Glutamatergic neuron (in vitro differentiated cells): ENCODE measurements around the gene PRPF38A. TPM values are rescaled to one million over a fixed set of nuclear protein-coding genes. Genes with fewer than 3 reads are reported as not detected.

Source experiments
- DNase-seq: peaks from one replicate; pipeline ENCODE4 v3.0.0; 2022
- H3K27ac Mint-ChIP-seq: one replicate; pipeline ENCODE4 v1.8.0; 2020; ENCODE audit warnings: mild to moderate bottlenecking, mixed read lengths, inconsistent platforms; ENCODE audit not compliant: unreplicated experiment
- H3K27me3 Mint-ChIP-seq: one replicate; pipeline ENCODE4 v1.8.0; 2020; ENCODE audit warnings: mild to moderate bottlenecking, moderate library complexity, mixed read lengths, inconsistent platforms; ENCODE audit not compliant: unreplicated experiment
- H3K36me3 Mint-ChIP-seq: one replicate; pipeline ENCODE4 v1.8.0; 2020; ENCODE audit warnings: mild to moderate bottlenecking, mixed read lengths, inconsistent platforms; ENCODE audit not compliant: unreplicated experiment
- H3K4me1 Mint-ChIP-seq: one replicate; pipeline ENCODE4 v1.8.0; 2020; ENCODE audit warnings: mild to moderate bottlenecking, low read depth, mixed read lengths, inconsistent platforms; ENCODE audit not compliant: unreplicated experiment
- H3K4me3 Mint-ChIP-seq: one replicate; pipeline ENCODE4 v1.8.0; 2020; ENCODE audit warnings: mild to moderate bottlenecking, mixed read lengths, inconsistent platforms; ENCODE audit not compliant: unreplicated experiment
- H3K9me3 Mint-ChIP-seq: one replicate; pipeline ENCODE4 v1.8.0; 2020; ENCODE audit warnings: mild to moderate bottlenecking, moderate library complexity, mixed read lengths, inconsistent platforms; ENCODE audit not compliant: unreplicated experiment
- total RNA-seq: library from RNA; stranded (reverse); fragmentation: NEBNext Ultra II Directional; extraction: Animal tissue kit (Norgen Biotek cat#: 25700); gene quantifications from one replicate; pipeline ENCODE4 v1.2.1, GENCODE V29; 2021; ENCODE audit not compliant: unreplicated experiment
- TF ChIP-seq, protein P1 (sequence below): fragments of 200-600 bp; sonication (generic); IDR thresholded peaks from one replicate; pipeline ENCODE4 v1.5.0; 2021; ENCODE audit not compliant: partially characterized antibody, unreplicated experiment

The PRPF38A gene
- total RNA-seq, 1 donor from 2014 or later: 41.6 TPM

DNA sequence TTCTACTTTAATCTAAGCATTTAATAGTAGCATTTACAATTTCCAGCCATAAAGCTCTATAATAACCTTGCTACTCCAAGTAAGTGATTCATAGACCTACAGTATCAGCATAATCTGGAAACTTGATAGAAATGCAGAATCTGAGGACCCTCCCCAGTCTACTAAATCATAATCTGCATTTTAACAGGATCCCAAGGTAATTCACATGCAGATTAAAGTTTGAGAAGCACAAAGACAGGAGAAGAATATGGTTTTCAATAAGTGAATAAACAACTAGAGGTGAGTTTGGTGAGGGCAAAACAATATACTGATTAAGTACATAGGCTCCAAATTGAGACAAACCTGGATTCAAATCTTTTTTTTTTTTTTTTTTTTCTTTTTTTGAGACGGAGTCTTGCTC lies 57.4 kb downstream of the PRPF38A start:
- Mint-ChIP-seq H3K27ac (no peak overlapping the region), H3K4me1 (no peaks in the 10 kb centered on the region), H3K27me3 (no peaks in the 10 kb centered on the region), H3K4me3 (no peak overlapping the region), H3K9me3 (no peaks in the 10 kb centered on the region), H3K36me3 (no peaks in the 10 kb centered on the region)
- no peak for DNase-seq
- TF ChIP-seq, protein P1, sequence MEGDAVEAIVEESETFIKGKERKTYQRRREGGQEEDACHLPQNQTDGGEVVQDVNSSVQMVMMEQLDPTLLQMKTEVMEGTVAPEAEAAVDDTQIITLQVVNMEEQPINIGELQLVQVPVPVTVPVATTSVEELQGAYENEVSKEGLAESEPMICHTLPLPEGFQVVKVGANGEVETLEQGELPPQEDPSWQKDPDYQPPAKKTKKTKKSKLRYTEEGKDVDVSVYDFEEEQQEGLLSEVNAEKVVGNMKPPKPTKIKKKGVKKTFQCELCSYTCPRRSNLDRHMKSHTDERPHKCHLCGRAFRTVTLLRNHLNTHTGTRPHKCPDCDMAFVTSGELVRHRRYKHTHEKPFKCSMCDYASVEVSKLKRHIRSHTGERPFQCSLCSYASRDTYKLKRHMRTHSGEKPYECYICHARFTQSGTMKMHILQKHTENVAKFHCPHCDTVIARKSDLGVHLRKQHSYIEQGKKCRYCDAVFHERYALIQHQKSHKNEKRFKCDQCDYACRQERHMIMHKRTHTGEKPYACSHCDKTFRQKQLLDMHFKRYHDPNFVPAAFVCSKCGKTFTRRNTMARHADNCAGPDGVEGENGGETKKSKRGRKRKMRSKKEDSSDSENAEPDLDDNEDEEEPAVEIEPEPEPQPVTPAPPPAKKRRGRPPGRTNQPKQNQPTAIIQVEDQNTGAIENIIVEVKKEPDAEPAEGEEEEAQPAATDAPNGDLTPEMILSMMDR: no peak

DNA sequence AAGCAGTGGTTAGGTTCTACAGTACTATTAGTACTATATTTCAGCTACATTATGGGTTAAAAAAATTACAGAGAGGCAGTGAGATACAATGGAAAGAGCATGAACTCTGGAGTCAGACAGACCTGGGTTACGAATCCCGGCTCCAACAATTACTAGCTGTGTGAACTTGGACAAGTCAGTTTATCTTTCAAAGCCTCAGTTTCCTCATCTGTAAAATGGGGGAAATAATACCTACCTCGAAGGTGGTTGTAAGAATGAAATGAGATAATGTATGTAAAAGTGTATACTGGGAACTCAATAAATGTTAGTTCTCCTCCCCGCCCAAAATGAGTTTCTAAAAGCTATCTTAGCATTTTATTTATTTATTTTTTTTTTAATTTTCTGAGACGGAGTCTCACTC lies 59.5 kb downstream of the PRPF38A start:
- no peaks in the 10 kb centered on the region for H3K27me3 Mint-ChIP-seq
- no peaks in the 10 kb centered on the region for H3K4me1 Mint-ChIP-seq
- no peak overlapping the region for H3K4me3 Mint-ChIP-seq
- no peaks in the 10 kb centered on the region for H3K36me3 Mint-ChIP-seq
- DNase-seq: no peak
- no peaks in the 10 kb centered on the region for H3K9me3 Mint-ChIP-seq
- no peak overlapping the region for H3K27ac Mint-ChIP-seq
- TF ChIP-seq, protein P1: no peak

DNA sequence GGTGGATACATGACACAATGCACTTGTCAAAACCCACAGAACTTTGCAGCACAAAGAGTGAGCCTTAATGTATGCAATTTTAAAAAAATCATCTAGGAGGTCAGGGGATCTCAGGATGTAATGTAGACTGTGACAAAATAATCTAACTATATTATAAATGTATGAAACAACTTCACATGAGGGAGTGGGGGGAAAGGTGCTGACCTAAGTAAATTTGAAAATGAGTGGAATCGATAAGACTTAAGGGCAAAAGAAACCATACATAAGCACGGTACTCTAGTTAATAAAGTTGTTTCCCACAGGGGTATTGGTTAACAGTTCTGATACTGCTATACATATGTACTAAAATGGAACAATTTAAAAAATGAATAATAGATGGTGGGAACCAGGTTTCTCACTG lies 64.7 kb downstream of the PRPF38A start:
- H3K27ac Mint-ChIP-seq: no peak overlapping the region
- no peak for DNase-seq
- no peaks in the 10 kb centered on the region for H3K36me3 Mint-ChIP-seq
- TF ChIP-seq, protein P1: no peak
- H3K9me3 Mint-ChIP-seq: no peaks in the 10 kb centered on the region
- no peak overlapping the region for H3K4me3 Mint-ChIP-seq
- H3K27me3 Mint-ChIP-seq: no peaks in the 10 kb centered on the region
- no peaks in the 10 kb centered on the region for H3K4me1 Mint-ChIP-seq

Other genes starting within 250 kb of the PRPF38A start
- gene CC2D1B, start 38.4 kb upstream of the PRPF38A start, total RNA-seq: 54.9 TPM
- gene ORC1, start 179 bp upstream of the PRPF38A start, total RNA-seq: 3.4 TPM
- 70.8 TPM for gene TUT4, start 148.5 kb downstream of the PRPF38A start, total RNA-seq
- gene GPX7, start 197.8 kb downstream of the PRPF38A start, total RNA-seq: 3.5 TPM
- not detected for gene SHISAL2A, start 228.6 kb downstream of the PRPF38A start, total RNA-seq